Esophagus squamous epithelium (tissue), 5 donors: ENCODE data around the gene GUF1. TPM values are rescaled to one million over a fixed set of nuclear protein-coding genes. Genes with fewer than 3 reads are reported as not detected.

ENCODE experiments used
- DNase-seq: peaks from one replicate; lab custom pipeline; 2025; lab: John Stamatoyannopoulos, UW
- H3K27ac ChIP-seq, 4 donors: fragments of 200-600 bp; sonication (generic); one replicate each; pipeline ENCODE4 v1.5.1; 2016 to 2019; ENCODE audit warnings: mild to moderate bottlenecking in 1 of 4
- H3K27me3 ChIP-seq, 4 donors: fragments of 200-600 bp; sonication (generic); 1 replicate in 3 of 4; 2 replicates in 1 of 4; pipeline versions ENCODE4 v1.5.1 to v1.6.0; 2017 to 2021; ENCODE audit warnings: antibody characterized with exemption in 1 of 4
- H3K36me3 ChIP-seq, 3 donors: fragments of 200-600 bp; sonication (generic); one replicate each; pipeline ENCODE4 v1.5.1; 2016 to 2019
- H3K4me1 ChIP-seq, 3 donors: fragments of 200-600 bp; sonication (generic); one replicate each; pipeline ENCODE4 v1.5.1; 2017 to 2019
- H3K4me3 ChIP-seq, 4 donors: fragments of 200-600 bp; sonication (generic); 1 replicate in 3 of 4; 2 replicates in 1 of 4; pipeline ENCODE4 v1.5.1; 2016 to 2019; ENCODE audit warnings: mild to moderate bottlenecking in 2 of 4, moderate library complexity in 1 of 4
- H3K9me3 ChIP-seq, 3 donors: fragments of 200-600 bp; sonication (generic); one replicate each; pipeline ENCODE4 v1.5.1; 2016 to 2019
- CTCF ChIP-seq, 6 experiments: fragments of 450-650 bp in 4 of 6; fragments of 200-600 bp in 2 of 6; sonication (generic) in 2 of 6; IDR thresholded peaks; one replicate each; pipeline ENCODE4 v1.5.1; 2016 to 2019; ENCODE audit warnings: antibody characterized with exemption in 6 of 6, mild to moderate bottlenecking in 4 of 6, moderate library complexity in 4 of 6
- POLR2A ChIP-seq, 4 donors: fragments of 450-650 bp; IDR thresholded peaks; one replicate each; pipeline ENCODE4 v1.6.1; 2017; ENCODE audit warnings: antibody characterized with exemption in 4 of 4, mild to moderate bottlenecking in 4 of 4, moderate library complexity in 3 of 4
- WGBS, 2 donors: methylation state at CpG; one replicate each; pipeline ENCODE4 v1.1.5; 2018; 5-methylcytosine and 5-hydroxymethylcytosine counted together
- intact Hi-C: fragments of 100-400 bp; cut with DNase I; formaldehyde crosslinking; loops from one replicate; pipeline ENCODE4 v1.15.0; 2022
- total RNA-seq, 4 donors: library from RNA; depleted of rRNA; stranded (reverse); fragments of >200 nt; gene quantifications; one replicate each; pipeline ENCODE4 v1.1.0, GENCODE V29; 2016
- donor health status: DM: yes; HTN: yes; CAD: no.

The GUF1 gene
- total RNA-seq, 4 donors from 2014 or later = 15.3 to 21.7 (median 17.4) TPM

GRCh38 chr4:44720371-44720770 lies 42.2 kb downstream of the GUF1 start:
- H3K4me1 ChIP-seq = peaks cover 0 to 25% (median 7%) of the 10 kb centered on the region in 3 donors
- no peak for DNase-seq
- no peaks in the 10 kb centered on the region for H3K36me3 ChIP-seq
- no peaks in the 10 kb centered on the region for H3K27me3 ChIP-seq
- WGBS, 2 donors = 89 to 91% methylated on average over 4 of the region's 4 CpGs
- H3K27ac ChIP-seq = no peak overlapping the region
- H3K4me3 ChIP-seq = no peak overlapping the region
- no peaks in the 10 kb centered on the region for H3K9me3 ChIP-seq
- no peak for TF ChIP-seq CTCF (IDR thresholded peaks at IDR 0.05)
- TF ChIP-seq POLR2A (IDR thresholded peaks at IDR 0.05) = no peak
- intact Hi-C loops = no loop called here

GRCh38 chr4:44722001-44722400 lies 43.8 kb downstream of the GUF1 start:
- H3K36me3 ChIP-seq = no peaks in the 10 kb centered on the region
- H3K27me3 ChIP-seq = no peaks in the 10 kb centered on the region
- intact Hi-C loops = no loop called here
- H3K4me3 ChIP-seq = no peak overlapping the region
- no peak for DNase-seq
- no peak overlapping the region for H3K27ac ChIP-seq
- no peaks in the 10 kb centered on the region for H3K9me3 ChIP-seq
- H3K4me1 ChIP-seq = peaks cover 2 to 34% (median 10%) of the 10 kb centered on the region in 3 donors
- no peak for TF ChIP-seq CTCF (IDR thresholded peaks at IDR 0.05)
- no peak for TF ChIP-seq POLR2A (IDR thresholded peaks at IDR 0.05)
- WGBS, 2 donors = 46 to 57% methylated on average over 3 of the region's 3 CpGs

GRCh38 chr4:44725166-44725565 lies 46.9 kb downstream of the GUF1 start:
- 48 to 53% methylated on average over 6 of the region's 6 CpGs for WGBS, 2 donors
- peak overlapping the region in 2 of 4 donors; percentile 85 to 87 for H3K27ac ChIP-seq
- H3K4me3 ChIP-seq = peak overlapping the region; percentile 60 to 91 (median 78)

GRCh38 chr4:44725726-44726037 lies 47.5 kb downstream of the GUF1 start:
- no peak for DNase-seq
- H3K4me1 ChIP-seq = peaks cover 6 to 38% (median 10%) of the 10 kb centered on the region in 3 donors
- H3K27me3 ChIP-seq = no peaks in the 10 kb centered on the region
- H3K36me3 ChIP-seq = no peaks in the 10 kb centered on the region
- TF ChIP-seq CTCF (IDR thresholded peaks at IDR 0.05) = no peak
- TF ChIP-seq POLR2A (IDR thresholded peaks at IDR 0.05) = no peak
- peak overlapping the region; percentile 60 to 91 (median 78) for H3K4me3 ChIP-seq
- no peaks in the 10 kb centered on the region for H3K9me3 ChIP-seq
- peak overlapping the region; percentile 77 to 92 (median 86) for H3K27ac ChIP-seq
- intact Hi-C loops = no loop called here
- WGBS, 2 donors = 1 to 7% methylated on average over 6 to 8 of the region's 9 CpGs

More at GRCh38 chr4:44725166-44725565, 46.9 kb downstream of the GUF1 start:
- intact Hi-C loops = no loop called here
- H3K4me1 ChIP-seq = peaks cover 6 to 38% (median 10%) of the 10 kb centered on the region in 3 donors
- no peaks in the 10 kb centered on the region for H3K9me3 ChIP-seq
- TF ChIP-seq POLR2A (IDR thresholded peaks at IDR 0.05) (no peak), CTCF (IDR thresholded peaks at IDR 0.05) (no peak)
- DNase-seq = no peak
- H3K36me3 ChIP-seq = no peaks in the 10 kb centered on the region
- H3K27me3 ChIP-seq = no peaks in the 10 kb centered on the region

- Histone ChIP-seq H3K4me3 (peak within 1 kb of the TSS; percentile 60 to 91 (median 78)), H3K27me3 (no peaks in the 10 kb centered on the region), H3K4me1 (peaks cover 6 to 38% (median 10%) of the 10 kb centered on the region in 3 donors), H3K36me3 (no peaks in the 10 kb centered on the region), H3K27ac (peak within 1 kb of the TSS; percentile 77 to 92 (median 86)), H3K9me3 (no peaks in the 10 kb centered on the region)
- TF ChIP-seq POLR2A (IDR thresholded peaks at IDR 0.05) (peak in 3 of 4 donors; percentile 10 to 40 (median 14)), CTCF (IDR thresholded peaks at IDR 0.05) (peak in 2 of 6 experiments; percentile 14 to 50)
- intact Hi-C loops = no loop called here
- peak; percentile 11 for DNase-seq
- whole genome bisulfite sequencing, 2 donors = 0% methylated on average over 25 to 32 of the region's 65 CpGs
Observed at GRCh38 chr4:44726038-44726871, 48.0 kb downstream of the GUF1 start, which contains the start of gene GNPDA2. TSS of gene GNPDA2 (minus strand) at chr4:44726556. CDS start at chr4:44722207, 4,349 bp downstream.
